H1 (cell line): ENCODE measurements around the gene HMGN2. TPM values are rescaled to one million over a fixed set of nuclear protein-coding genes. Genes with fewer than 3 reads are reported as not detected.
A peak's percentile ranks its signal among the peaks of the same experiment; 100 is the strongest.

Experiments
- CTCF ChIA-PET: fragments of 300-600 bp; sonication (Branson Sonifier 250); formaldehyde crosslinking; loops from one replicate; lab custom pipeline; 2021; ENCODE audit not compliant: partially characterized antibody; lab: Charles Lee
- POLR2A ChIA-PET: fragments of 300-600 bp; sonication (Branson Sonifier 250); formaldehyde crosslinking; loops from one replicate; lab custom pipeline; 2021; ENCODE audit warnings: inconsistent platforms; ENCODE audit not compliant: partially characterized antibody; lab: Charles Lee
- DNase-seq, 2 experiments: peaks; one replicate each; pipeline versions ENCODE4 v3.0.0 to v3.0.0-alpha.2; 2010 to 2022; ENCODE audit warnings: low spot score in 2 of 2, low read depth in 1 of 2, mixed read lengths in 1 of 2
- FAIRE-seq: peaks from 2 replicates; lab custom pipeline; 2011; peaks lifted over from hg19 to GRCh38; lab: Jason Lieb, UNC
- H2AFZ ChIP-seq: 2 replicates; pipeline ENCODE4 v1.8.1; 2012; ENCODE audit warnings: low read length, inconsistent platforms
- H2AK5ac ChIP-seq: 2 replicates; pipeline ENCODE4 v1.6.1; 2013; ENCODE audit warnings: low read depth, low read length
- H2BK120ac ChIP-seq: replicated peaks from 2 replicates; pipeline ENCODE3; 2013; ENCODE audit warnings: low read depth, low read length, inconsistent platforms
- H2BK12ac ChIP-seq: 2 replicates; pipeline ENCODE4 v1.6.1; 2013; ENCODE audit warnings: low read depth, low read length
- H2BK15ac ChIP-seq: 2 replicates; pipeline ENCODE4 v1.6.1; 2013; ENCODE audit warnings: low read length
- H2BK20ac ChIP-seq: 2 replicates; pipeline ENCODE4 v1.6.1; 2013; ENCODE audit warnings: low read length
- H2BK5ac ChIP-seq: 2 replicates; pipeline ENCODE4 v1.6.1; 2013; ENCODE audit warnings: low read depth, low read length
- H3K14ac ChIP-seq: 2 replicates; pipeline ENCODE4 v1.6.1; 2013; ENCODE audit warnings: inconsistent platforms; ENCODE audit not compliant: insufficient read length
- H3K18ac ChIP-seq: 2 replicates; pipeline ENCODE4 v1.6.1; 2013; ENCODE audit warnings: low read length; ENCODE audit errors: extremely low read depth
- H3K23ac ChIP-seq: 2 replicates; pipeline ENCODE4 v1.6.1; 2013; ENCODE audit warnings: inconsistent platforms; ENCODE audit not compliant: insufficient read length
- H3K23me2 ChIP-seq: 2 replicates; pipeline ENCODE4 v1.6.1; 2013; ENCODE audit warnings: low read depth, low read length
- H3K27ac ChIP-seq: 2 replicates; pipeline ENCODE4 v1.6.1; 2011; ENCODE audit warnings: low read depth, low read length, inconsistent platforms
- H3K27me3 ChIP-seq, 4 experiments: replicated peaks in 1 of 4; 1 replicate in 1 of 4; 2 replicates in 3 of 4; pipeline versions ENCODE4 v1.6.1 to v1.8.1; 2011 to 2013; ENCODE audit warnings: low read length in 3 of 4, mild to moderate bottlenecking in 3 of 4, inconsistent platforms in 2 of 4, mixed read lengths in 2 of 4, moderate library complexity in 1 of 4; ENCODE audit not compliant: control insufficient read depth in 3 of 4, insufficient read depth in 3 of 4; ENCODE audit errors: extremely low read depth in 1 of 4
- H3K36me3 ChIP-seq, 4 experiments: 2 replicates each; pipeline versions ENCODE4 v1.6.1 to v1.8.1; 2011 to 2013; ENCODE audit warnings: mild to moderate bottlenecking in 4 of 4, low read length in 3 of 4, moderate library complexity in 2 of 4, control low read depth in 1 of 4, inconsistent platforms in 1 of 4; ENCODE audit not compliant: insufficient read depth in 4 of 4, control insufficient read depth in 2 of 4
- H3K4ac ChIP-seq: replicated peaks from 2 replicates; pipeline ENCODE3; 2013; ENCODE audit warnings: low read length, low read depth, mixed read lengths, inconsistent platforms; ENCODE audit not compliant: insufficient read length
- H3K4me1 ChIP-seq, 4 experiments: replicated peaks in 1 of 4; 1 replicate in 1 of 4; 2 replicates in 3 of 4; pipeline versions ENCODE4 v1.6.1 to v1.8.1; 2011 to 2013; ENCODE audit warnings: low read length in 3 of 4, inconsistent platforms in 2 of 4, mixed read lengths in 1 of 4; ENCODE audit not compliant: insufficient read depth in 4 of 4, control insufficient read depth in 3 of 4
- H3K4me2 ChIP-seq, 2 experiments: 2 replicates each; pipeline versions ENCODE4 v1.6.1 to v1.8.1; 2011 to 2013; ENCODE audit warnings: low read depth in 2 of 2, low read length in 2 of 2, control low read depth in 1 of 2, inconsistent platforms in 1 of 2, mild to moderate bottlenecking in 1 of 2; ENCODE audit not compliant: insufficient read depth in 1 of 2
- H3K4me3 ChIP-seq, 4 experiments: fragments of 200-600, 300-600 bp in 1 of 4; sonication (generic), shearing (Covaris generic), sonication (Bioruptor Twin) in 1 of 4; 2 replicates each; pipeline versions ENCODE4 v1.5.1 to v1.8.1; 2011 to 2016; ENCODE audit warnings: low read length in 4 of 4, low read depth in 3 of 4, control low read depth in 2 of 4, inconsistent platforms in 2 of 4, mild to moderate bottlenecking in 2 of 4, mixed read lengths in 1 of 4, moderate library complexity in 1 of 4; ENCODE audit not compliant: insufficient read depth in 2 of 4; ENCODE audit errors: extremely low read depth in 1 of 4
- H3K56ac ChIP-seq: replicated peaks from 2 replicates; pipeline ENCODE3; 2013; ENCODE audit warnings: low read depth, mild to moderate bottlenecking, mixed read lengths, low read length, inconsistent platforms; ENCODE audit not compliant: insufficient read length
- H3K79me1 ChIP-seq: 2 replicates; pipeline ENCODE4 v1.6.1; 2013; ENCODE audit warnings: low read depth, low read length, control low read depth
- H3K79me2 ChIP-seq, 2 experiments: 2 replicates each; pipeline versions ENCODE4 v1.6.1 to v1.8.1; 2012 to 2013; ENCODE audit warnings: low read length in 2 of 2, mild to moderate bottlenecking in 2 of 2, inconsistent platforms in 1 of 2; ENCODE audit not compliant: insufficient read depth in 2 of 2, control insufficient read depth in 1 of 2
- H3K9ac ChIP-seq, 4 experiments: replicated peaks in 1 of 4; 1 replicate in 1 of 4; 2 replicates in 3 of 4; pipeline versions ENCODE4 v1.6.1 to v1.8.1; 2011 to 2013; ENCODE audit warnings: low read depth in 3 of 4, low read length in 3 of 4, control low read depth in 2 of 4, mild to moderate bottlenecking in 2 of 4, moderate library complexity in 2 of 4, inconsistent platforms in 1 of 4; ENCODE audit errors: extremely low read depth in 1 of 4
- H3K9me3 ChIP-seq, 2 experiments: 2 replicates each; pipeline versions ENCODE4 v1.6.1 to v1.8.1; 2012 to 2013; ENCODE audit warnings: mild to moderate bottlenecking in 2 of 2, moderate library complexity in 2 of 2, control low read depth in 1 of 2, inconsistent platforms in 1 of 2, low read depth in 1 of 2, low read length in 1 of 2, mixed read lengths in 1 of 2; ENCODE audit not compliant: insufficient read depth in 2 of 2
- H4K20me1 ChIP-seq, 2 experiments: replicated peaks in 1 of 2; 2 replicates each; pipeline versions ENCODE3 to v1.8.1; 2011 to 2013; ENCODE audit warnings: inconsistent platforms in 2 of 2, low read length in 2 of 2, mild to moderate bottlenecking in 1 of 2; ENCODE audit not compliant: insufficient read depth in 2 of 2, control insufficient read depth in 1 of 2
- H4K5ac ChIP-seq: 2 replicates; pipeline ENCODE4 v1.6.1; 2013; ENCODE audit warnings: low read length, low read depth, mixed read lengths, inconsistent platforms; ENCODE audit not compliant: insufficient read length
- H4K8ac ChIP-seq: 2 replicates; pipeline ENCODE4 v1.8.0; 2013; ENCODE audit warnings: mild to moderate bottlenecking, moderate library complexity, low read length, inconsistent platforms; ENCODE audit not compliant: insufficient read depth; ENCODE audit errors: extremely low read depth
- H4K91ac ChIP-seq: replicated peaks from 2 replicates; pipeline ENCODE3; 2013; ENCODE audit warnings: low read length, mixed read lengths, inconsistent platforms; ENCODE audit not compliant: insufficient read length
- RNF2 ChIP-seq: fragments of 200-900, 300-1000 bp; sonication (generic); IDR thresholded peaks from 2 replicates; pipeline ENCODE4 v1.7.1; 2016; ENCODE audit warnings: borderline replicate concordance, low read depth, mild to moderate bottlenecking, antibody characterized with exemption, low read length; ENCODE audit not compliant: poor library complexity, severe bottlenecking; ENCODE audit errors: missing control alignments
- WGBS, 2 experiments: shearing (Covaris generic) in 1 of 2; methylation state at CpG; one replicate each; pipeline versions ENCODE4 v1.1.6 to v1.1.7; 2013 to 2015; ENCODE audit warnings: low lambda C conversion rate in 2 of 2, mixed read lengths in 2 of 2, inconsistent platforms in 1 of 2, low coverage in 1 of 2, missing lambda C conversion rate in 1 of 2; ENCODE audit not compliant: insufficient replicate concordance in 2 of 2, insufficient coverage in 1 of 2, insufficient read length in 1 of 2; ENCODE audit errors: extremely low coverage in 1 of 2, missing lambda C conversion rate in 1 of 2; 5-methylcytosine and 5-hydroxymethylcytosine counted together
- long read RNA-seq, 2 experiments: library from RNA in 1 of 2; library from capped mRNA in 1 of 2; stranded (forward); transcript quantifications; one replicate each; pipeline ENCODE4 v2.0.0, GENCODE V29; 2021; ENCODE audit warnings: inconsistent platforms in 1 of 2
- polyA minus RNA-seq, 3 experiments: library from RNA; depleted of rRNA, polyadenylated mRNA; stranded (reverse); fragments of >200 nt; gene quantifications; 1 replicate in 2 of 3; 2 replicates in 1 of 3; pipeline ENCODE4 v1.2.3, GENCODE V29; 2011
- polyA plus RNA-seq, 7 experiments: library from polyadenylated mRNA; depleted of rRNA in 3 of 7; stranded (reverse) in 5 of 7; unstranded in 2 of 7; fragments of >200 nt in 5 of 7; fragments of 200-250 nt in 2 of 7; gene quantifications; 1 replicate in 5 of 7; 2 replicates in 1 of 7; 4 replicates in 1 of 7; pipeline versions ENCODE4 v1.2.1 to v1.2.3, GENCODE V29; 2011 to 2013; ENCODE audit warnings: missing spikeins in 2 of 7, mixed read lengths in 2 of 7
- total RNA-seq: library from RNA; stranded (reverse); fragmentation: NEBNext Ultra II Directional; extraction: Animal tissue kit (Norgen Biotek cat#: 25700); gene quantifications from 2 replicates; pipeline ENCODE4 v1.2.1, GENCODE V29; 2021

HMGN2 gene
- total RNA-seq (452 and 453 TPM in 2 replicates), polyA plus RNA-seq (2011; rRNA removed) (144 and 254 TPM in 2 replicates), polyA minus RNA-seq (2011; rRNA and poly(A)+ RNA removed) (78.8 and 84.2 TPM in 2 replicates)
- polyA plus RNA-seq (2011; cell fraction: cytosol; rRNA removed): 207 TPM
- 139 TPM for polyA plus RNA-seq (2011; cell fraction: nucleus; rRNA removed)
- 401 to 512 TPM (median 449 TPM) in 4 replicates for polyA plus RNA-seq (2012, experiment 1 of 2)
- polyA plus RNA-seq (2012, experiment 2 of 2): 287 TPM
- polyA plus RNA-seq (2013, experiment 1 of 2): 455 TPM
- 462 TPM for polyA plus RNA-seq (2013, experiment 2 of 2)
- polyA minus RNA-seq (2011; cell fraction: cytosol; rRNA and poly(A)+ RNA removed): 84.5 TPM
- polyA minus RNA-seq (2011; cell fraction: nucleus; rRNA and poly(A)+ RNA removed): 135 TPM
- long read RNA-seq, experiment 1, transcript HMGN2-201 (6 exons, 1,191 nt): major isoform, 355 of 628 reads
- long read RNA-seq, experiment 1, transcript HMGN2-205 (5 exons, 952 nt): minor isoform, 21 of 628 reads
- long read RNA-seq, experiment 1, partial matches to known transcripts: 221 of 628 reads
- long read RNA-seq, experiment 1, other reads (novel, unspliced or antisense): 28 of 628 reads
- long read RNA-seq, experiment 2, transcript HMGN2-201 (6 exons, 1,191 nt): major isoform, 914 of 937 reads
- long read RNA-seq, experiment 2, partial matches to known transcripts: 6 of 937 reads
- long read RNA-seq, experiment 2, other reads (novel, unspliced or antisense): 10 of 937 reads

- DNase-seq (peak; percentile 78 to 92), FAIRE-seq (no peak)
- CTCF ChIA-PET: interaction anchor here (2.4 to 4.3 kb wide), 2 partner anchors 10 to 28 kb away, joined by 9 to 16 read pairs; no protein-coding TSS in a partner anchor
- no peak within 1 kb of the TSS for H3K14ac ChIP-seq
- H4K20me1 ChIP-seq: peaks cover 6 to 12% of the 10 kb centered on the region in 2 experiments
- WGBS, 2 experiments: 0% methylated on average over 10 of the region's 69 CpGs; no CpG with 5 or more reads in 1 of the 2 experiments
- no peaks in the 10 kb centered on the region for H3K9me3 ChIP-seq
- peak within 1 kb of the TSS; percentile 86 for H4K91ac ChIP-seq
- H4K5ac ChIP-seq: peak within 1 kb of the TSS; percentile 92
- H3K79me1 ChIP-seq: no peaks in the 10 kb centered on the region; the same call in 1 of the 2 replicates
- peak within 1 kb of the TSS; percentile 92 for H3K18ac ChIP-seq
- H2BK120ac ChIP-seq: no peak within 1 kb of the TSS
- H2BK12ac ChIP-seq: peak within 1 kb of the TSS; percentile 75; the same call in 1 of the 2 replicates
- H2BK5ac ChIP-seq: peak within 1 kb of the TSS; percentile 88
- H3K27me3 ChIP-seq: peaks cover 0 to 4% (median 0%) of the 10 kb centered on the region in 4 experiments; a peak in 2 of 7 replicates
- H3K27ac ChIP-seq: peak within 1 kb of the TSS; percentile 99
- peak within 1 kb of the TSS; percentile 84 to 96 for H3K4me2 ChIP-seq
- no peak within 1 kb of the TSS for H2AK5ac ChIP-seq
- H3K4me1 ChIP-seq: peaks cover 8 to 13% (median 11%) of the 10 kb centered on the region in 4 experiments
- no peak within 1 kb of the TSS for H3K23ac ChIP-seq
- peak within 1 kb of the TSS; percentile 94 for H3K56ac ChIP-seq
- H2BK20ac ChIP-seq: no peak within 1 kb of the TSS
- peak within 1 kb of the TSS; percentile 57 for H3K4ac ChIP-seq
- H2AFZ ChIP-seq: no peak within 1 kb of the TSS
- 0 out of 2 replicates have a peak within 1 kb of the TSS, but pooled peaks have one; percentile 81 for H2BK15ac ChIP-seq
- H3K36me3 ChIP-seq: peaks cover 23 to 51% (median 34%) of the 10 kb centered on the region in 4 experiments
- POLR2A ChIA-PET: interaction anchor here (0.7 to 5.0 kb wide), 33 partner anchors 10 to 385 kb away, joined by 3 to 73 read pairs (median 5); partner anchors contain the start of genes CD52, DHDDS, LIN28A and RPS6KA1
- H4K8ac ChIP-seq: peak within 1 kb of the TSS; percentile 100
- H3K4me3 ChIP-seq: peak within 1 kb of the TSS; percentile 71 to 96 (median 82)
- peaks cover 11% of the 10 kb centered on the region for H3K23me2 ChIP-seq
- H3K9ac ChIP-seq: peak within 1 kb of the TSS; percentile 95 to 100 (median 98)
- peaks cover 5 to 15% of the 10 kb centered on the region in 2 experiments; a peak in 3 of 4 replicates for H3K79me2 ChIP-seq
- no peak for TF ChIP-seq RNF2
Observed at GRCh38 chr1:26472320-26472900, at the start of gene HMGN2. HMGN2 (plus strand) TSS chr1:26472440; CDS start chr1:26472613, 173 bp downstream.
